ENCODE measurements around the gene COPE.

The COPE gene

DNA sequence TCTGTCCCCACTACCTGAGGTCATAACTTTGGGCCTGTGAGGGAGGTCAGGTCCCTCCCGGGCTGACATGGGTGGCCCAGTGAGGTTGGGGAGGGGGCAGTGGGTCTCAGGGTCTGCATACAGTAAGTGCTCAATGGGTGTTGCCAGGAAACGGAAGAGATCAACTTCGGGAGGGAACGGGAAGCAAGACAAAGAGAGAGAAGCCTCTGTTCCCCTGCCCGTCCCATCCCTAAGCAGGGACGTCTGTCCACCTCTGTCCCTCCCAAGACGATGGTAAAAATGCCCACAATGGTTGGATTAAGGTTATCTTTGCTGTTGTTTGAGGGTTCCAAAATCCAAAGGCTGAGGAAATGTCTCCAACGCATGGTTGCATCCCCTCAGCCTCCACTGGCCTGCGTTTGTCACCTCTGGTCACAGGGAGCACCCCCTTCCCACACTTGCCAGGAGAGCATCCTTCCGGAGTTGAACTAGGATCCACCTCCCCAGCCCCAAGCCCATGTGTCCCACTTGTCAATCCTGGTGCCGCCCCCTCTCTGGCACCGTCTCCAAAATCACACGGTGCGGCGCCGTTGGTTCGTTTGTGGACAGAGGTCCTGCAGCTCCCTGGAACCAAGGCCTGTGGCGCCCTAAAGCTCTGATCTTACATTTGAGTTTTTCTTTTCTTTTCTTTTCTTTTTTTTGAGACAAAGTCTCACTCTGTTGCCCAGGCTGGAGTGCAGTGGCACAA is 22.6 kb upstream of the COPE start:
- Histone ChIP-seq H3K79me2 (peaks cover 2% of the 10 kb centered on the region), H3K27me3 (ENCODE audit: control insufficient read depth, insufficient read depth, low read length) (no peaks in the 10 kb centered on the region), H2AFZ (peak overlapping the region; percentile 83), H3K9ac (no peak overlapping the region), H3K27ac (no peak overlapping the region), H3K4me1 (peaks cover 7% of the 10 kb centered on the region), H3K4me3 (ENCODE audit: low read depth, low read length) (no peak overlapping the region), H3K4me2 (ENCODE audit: low read length) (no peak overlapping the region), H3K9me3 (ENCODE audit: control insufficient read depth, low read length) (no peaks in the 10 kb centered on the region), H3K36me3 (ENCODE audit: control insufficient read depth, insufficient read depth, low read length) (no peaks in the 10 kb centered on the region)
- TF ChIP-seq, protein P1, sequence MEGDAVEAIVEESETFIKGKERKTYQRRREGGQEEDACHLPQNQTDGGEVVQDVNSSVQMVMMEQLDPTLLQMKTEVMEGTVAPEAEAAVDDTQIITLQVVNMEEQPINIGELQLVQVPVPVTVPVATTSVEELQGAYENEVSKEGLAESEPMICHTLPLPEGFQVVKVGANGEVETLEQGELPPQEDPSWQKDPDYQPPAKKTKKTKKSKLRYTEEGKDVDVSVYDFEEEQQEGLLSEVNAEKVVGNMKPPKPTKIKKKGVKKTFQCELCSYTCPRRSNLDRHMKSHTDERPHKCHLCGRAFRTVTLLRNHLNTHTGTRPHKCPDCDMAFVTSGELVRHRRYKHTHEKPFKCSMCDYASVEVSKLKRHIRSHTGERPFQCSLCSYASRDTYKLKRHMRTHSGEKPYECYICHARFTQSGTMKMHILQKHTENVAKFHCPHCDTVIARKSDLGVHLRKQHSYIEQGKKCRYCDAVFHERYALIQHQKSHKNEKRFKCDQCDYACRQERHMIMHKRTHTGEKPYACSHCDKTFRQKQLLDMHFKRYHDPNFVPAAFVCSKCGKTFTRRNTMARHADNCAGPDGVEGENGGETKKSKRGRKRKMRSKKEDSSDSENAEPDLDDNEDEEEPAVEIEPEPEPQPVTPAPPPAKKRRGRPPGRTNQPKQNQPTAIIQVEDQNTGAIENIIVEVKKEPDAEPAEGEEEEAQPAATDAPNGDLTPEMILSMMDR (IDR thresholded peaks at IDR 0.05): no peak

DNA sequence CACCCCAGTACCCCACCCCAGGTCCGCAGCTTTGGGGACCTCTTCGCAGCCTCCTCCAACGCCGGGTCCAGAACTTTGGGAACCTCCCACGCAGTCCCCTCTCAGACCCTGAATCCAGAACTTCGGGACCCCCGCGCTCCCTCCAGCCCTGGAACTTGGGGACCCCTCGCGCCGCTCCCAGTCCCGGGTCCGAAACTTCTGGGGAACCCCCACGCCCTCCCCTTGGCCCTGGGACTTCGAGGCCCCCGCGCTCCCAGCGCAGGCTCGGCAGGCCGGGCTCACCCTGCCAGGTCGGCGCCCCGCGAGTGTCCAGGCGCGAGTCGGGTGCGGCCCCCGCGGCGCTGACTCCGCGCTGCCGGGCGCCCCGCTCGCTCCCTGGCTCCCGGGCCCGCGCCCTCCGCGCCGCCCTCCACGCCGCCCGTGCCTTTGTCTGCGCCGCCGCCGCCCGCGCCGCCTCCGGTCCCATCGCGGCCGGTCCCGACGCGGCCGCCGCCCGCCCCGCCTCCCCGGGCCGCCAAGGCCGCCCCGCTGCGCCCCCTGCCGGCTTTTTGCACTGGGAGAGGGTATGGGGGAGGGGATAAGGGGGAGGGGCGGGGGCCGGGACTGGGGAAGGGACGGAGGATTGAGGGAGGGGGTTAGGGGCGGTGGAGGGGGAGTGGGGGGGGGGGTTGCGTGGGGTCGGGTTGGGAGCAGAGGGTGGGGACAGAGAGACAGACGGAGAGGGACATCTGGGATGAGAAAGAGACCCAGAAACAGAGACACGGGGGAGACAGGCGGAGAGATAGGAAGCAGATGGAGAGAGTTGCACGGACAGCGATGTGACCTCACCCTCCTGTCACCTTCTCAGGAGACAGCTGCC is 21.8 kb upstream of the COPE start, which contains the start of gene HOMER3:
HOMER3 (minus strand) TSS at position 449 of the 859 bp plus-strand sequence. CDS start 2,235 bp downstream, outside the sequence.
- H3K79me2 ChIP-seq: peaks cover 2% of the 10 kb centered on the region
- peak within 1 kb of the TSS; percentile 81 for H3K4me3 ChIP-seq (ENCODE audit: low read depth, low read length)
- peak within 1 kb of the TSS; percentile 84 for H2AFZ ChIP-seq
- peaks cover 7% of the 10 kb centered on the region for H3K4me1 ChIP-seq
- H3K36me3 ChIP-seq (ENCODE audit: control insufficient read depth, insufficient read depth, low read length): no peaks in the 10 kb centered on the region
- no peak within 1 kb of the TSS for H3K27ac ChIP-seq
- peak within 1 kb of the TSS; percentile 96 for H3K4me2 ChIP-seq (ENCODE audit: low read length)
- H3K9me3 ChIP-seq (ENCODE audit: control insufficient read depth, low read length): no peaks in the 10 kb centered on the region
- H3K27me3 ChIP-seq (ENCODE audit: control insufficient read depth, insufficient read depth, low read length): no peaks in the 10 kb centered on the region
- no peak within 1 kb of the TSS for H3K9ac ChIP-seq
- TF ChIP-seq, protein P1 (IDR thresholded peaks at IDR 0.05): no peak

DNA sequence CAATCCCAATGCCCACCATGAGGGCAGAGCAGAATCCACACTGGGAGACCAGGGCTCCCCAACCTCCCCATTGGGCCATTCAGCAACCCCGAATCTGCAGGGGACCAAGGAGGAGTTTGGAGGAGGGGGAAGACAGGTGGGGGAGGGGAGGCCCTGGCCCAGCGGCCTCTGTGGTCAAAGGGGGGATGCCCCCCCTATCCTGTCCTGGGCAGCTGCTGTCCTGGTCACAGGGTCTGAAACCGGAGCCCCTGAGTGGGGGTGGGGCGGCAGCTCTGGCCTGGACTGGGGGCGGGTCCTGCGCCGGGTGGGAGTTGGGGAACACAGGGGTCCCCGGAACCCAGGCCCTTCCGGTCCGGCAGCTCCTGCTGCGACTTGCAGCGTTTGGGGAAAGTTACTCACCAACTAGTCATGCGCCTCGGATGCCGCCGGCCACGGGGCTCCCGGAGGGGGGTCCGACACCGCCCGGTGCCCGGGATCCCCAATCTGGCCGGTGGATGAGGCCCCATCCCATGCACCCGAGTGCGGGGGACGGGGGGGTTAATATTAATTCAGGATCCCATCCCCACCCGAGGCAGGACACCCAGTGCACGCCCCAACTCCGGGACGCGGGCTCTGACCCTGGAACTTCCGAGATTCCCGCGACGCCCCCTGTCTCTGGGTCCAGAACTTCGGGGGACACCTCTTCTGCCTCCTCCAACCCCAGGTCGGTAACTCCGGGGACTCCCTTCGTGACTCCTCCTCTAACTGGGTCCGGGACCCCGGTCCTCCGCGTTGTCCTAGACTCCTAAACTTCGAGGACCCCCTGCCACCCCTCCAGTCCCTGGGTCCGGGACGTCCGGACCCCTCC is 21.0 kb upstream of the COPE start:
- Histone ChIP-seq H3K27ac (no peak overlapping the region), H3K36me3 (ENCODE audit: control insufficient read depth, insufficient read depth, low read length) (no peaks in the 10 kb centered on the region), H3K79me2 (peaks cover 2% of the 10 kb centered on the region), H3K27me3 (ENCODE audit: control insufficient read depth, insufficient read depth, low read length) (no peaks in the 10 kb centered on the region), H3K4me3 (ENCODE audit: low read depth, low read length) (peak overlapping the region; percentile 81), H3K9ac (no peak overlapping the region), H2AFZ (peak overlapping the region; percentile 84), H3K9me3 (ENCODE audit: control insufficient read depth, low read length) (no peaks in the 10 kb centered on the region), H3K4me2 (ENCODE audit: low read length) (peak overlapping the region; percentile 96), H3K4me1 (peaks cover 7% of the 10 kb centered on the region)
- TF ChIP-seq, protein P1 (IDR thresholded peaks at IDR 0.05): no peak

DNA sequence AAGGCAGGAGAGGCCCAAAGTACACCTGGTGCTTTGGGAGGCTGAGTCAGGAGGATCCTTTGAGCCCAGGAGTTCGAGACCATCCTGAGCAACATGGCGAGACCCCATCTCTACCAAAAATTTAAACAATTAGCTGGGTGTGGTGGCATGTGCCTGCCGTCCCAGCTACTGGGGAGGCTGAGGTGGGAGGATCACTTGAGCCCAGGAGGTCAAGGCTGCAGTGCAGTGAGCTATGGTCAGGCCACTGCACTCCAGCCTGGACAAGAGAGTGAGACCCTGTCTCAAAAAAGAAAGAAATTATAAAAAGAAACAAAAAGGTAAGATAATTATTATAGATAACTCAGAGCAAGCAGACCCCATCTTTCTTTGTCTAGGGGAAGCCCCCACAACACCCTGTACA is 20.0 kb upstream of the COPE start:
- Histone ChIP-seq H3K9me3 (ENCODE audit: control insufficient read depth, low read length) (no peaks in the 10 kb centered on the region), H2AFZ (no peak overlapping the region), H3K4me3 (ENCODE audit: low read depth, low read length) (no peak overlapping the region), H3K27ac (no peak overlapping the region), H3K4me1 (peaks cover 7% of the 10 kb centered on the region), H3K9ac (no peak overlapping the region), H3K79me2 (peaks cover 2% of the 10 kb centered on the region), H3K36me3 (ENCODE audit: control insufficient read depth, insufficient read depth, low read length) (no peaks in the 10 kb centered on the region), H3K27me3 (ENCODE audit: control insufficient read depth, insufficient read depth, low read length) (no peaks in the 10 kb centered on the region), H3K4me2 (ENCODE audit: low read length) (no peak overlapping the region)
- TF ChIP-seq, protein P1 (IDR thresholded peaks at IDR 0.05): no peak
